Measurements from ENCODE around the gene CAMK1D. TPM values are rescaled to one million over a fixed set of nuclear protein-coding genes. Genes with fewer than 3 reads are reported as not detected.

The CAMK1D gene
- total and polyA plus RNA-seq, 10 of the 15 experiments (the other 5 are each of a cell fraction or from before 2014, with no cell fraction given), result 2.1 to 35.5 (median 14.7) TPM

DNA sequence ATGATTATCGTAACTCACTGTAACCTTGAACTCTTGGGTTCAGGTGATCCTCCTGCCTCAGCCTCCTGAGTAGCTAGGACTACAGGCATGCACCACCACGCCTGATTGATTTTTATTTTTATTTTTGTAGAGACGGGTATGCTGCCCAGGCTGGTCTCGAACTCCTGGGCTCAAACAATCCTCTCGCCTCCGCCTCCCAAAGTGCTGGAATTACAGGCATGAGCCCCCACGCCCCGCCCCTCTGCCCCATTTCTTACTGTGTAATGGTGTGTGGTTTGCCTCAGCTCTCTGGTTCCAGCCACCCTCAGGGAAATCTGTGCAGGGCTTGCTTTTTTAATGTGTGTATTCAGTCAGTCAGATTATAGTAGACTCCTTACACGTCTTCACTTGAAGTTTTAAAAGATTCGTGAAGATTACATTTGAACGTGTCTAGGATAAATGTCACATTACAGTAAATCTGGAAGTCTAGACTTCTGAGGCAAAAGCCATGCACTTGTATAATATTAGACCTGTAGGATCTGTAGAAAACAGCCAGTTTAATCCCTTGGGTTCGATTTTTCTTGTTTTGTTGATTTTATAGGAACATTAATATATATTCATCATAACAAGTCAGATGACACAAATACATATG, 276.2 kb downstream of the CAMK1D start:
- no peak overlapping the region for H3K4me3 ChIP-seq
- no TSS peak for BruUV-seq (replicated peaks)
- no peak overlapping the region for H3K9ac ChIP-seq (ENCODE audit: control insufficient read depth, insufficient read depth, low read length)
- ChIA-PET RAD21 (ENCODE audit: unreplicated experiment) (no interaction called here), POLR2A (no interaction called here), CTCF (no interaction called here), SMC1A (ENCODE audit: uncharacterized antibody, unreplicated experiment) (interaction anchor here (1.0 kb wide), 1 partner anchor 9 kb away, joined by 3 read pairs; no protein-coding TSS in a partner anchor)
- H3K27ac ChIP-seq (ENCODE audit: control insufficient read depth, insufficient read depth), result no peak overlapping the region
- FAIRE-seq (no peak), DNase-seq (ENCODE audit: low read depth, low spot score) (no peak), ATAC-seq (no peak)
- in situ Hi-C loops (cut with MboI) (no loop called here), intact Hi-C loops (cut with micrococcal nuclease; ENCODE audit: unreplicated experiment) (no loop called here)
- TF ChIP-seq SMC3 (IDR thresholded peaks at IDR 0.05; ENCODE audit: borderline replicate concordance, low read length), result no peak
- TF ChIP-seq SREBF1 (IDR thresholded peaks at IDR 0.05; ENCODE audit: low read length), result no peak
- no peak for TF ChIP-seq KDM1A (IDR thresholded peaks at IDR 0.05; ENCODE audit: borderline replicate concordance)
- TF ChIP-seq BRCA1 (IDR thresholded peaks at IDR 0.05; ENCODE audit: low read depth, low read length), result no peak
- TF ChIP-seq CREM (IDR thresholded peaks at IDR 0.05; ENCODE audit: low read depth), result no peak
- TF ChIP-seq ZNF384 (IDR thresholded peaks at IDR 0.05; ENCODE audit: borderline replicate concordance, low read depth, low read length), result no peak
- no peak for TF ChIP-seq JUND (IDR thresholded peaks at IDR 0.05; ENCODE audit: low read depth, low read length)
- no peak for TF ChIP-seq LARP7 (IDR thresholded peaks at IDR 0.05)
- no peak for TF ChIP-seq IRF4 (IDR thresholded peaks at IDR 0.05; ENCODE audit: low read depth, low read length)
- H3K4me2 ChIP-seq (ENCODE audit: control insufficient read depth, insufficient read depth), result no peak overlapping the region
- no peak overlapping the region for H2AFZ ChIP-seq (ENCODE audit: control insufficient read depth, low read depth, low read length)
- 80% methylated on average over 12 of the region's 12 CpGs for WGBS (ENCODE audit: insufficient coverage, insufficient replicate concordance, low lambda C conversion rate, missing lambda C conversion rate)
- no peaks in the 10 kb centered on the region; the same call in 2 of the 3 replicates for H3K9me3 ChIP-seq (replicated peaks; ENCODE audit: control insufficient read depth, insufficient read depth, low read length)
- no peaks in the 10 kb centered on the region for H3K4me1 ChIP-seq (ENCODE audit: control insufficient read depth, insufficient read depth, low read length)
- no peaks in the 10 kb centered on the region for H4K20me1 ChIP-seq (ENCODE audit: control insufficient read depth, insufficient read depth)
- H3K79me2 ChIP-seq (ENCODE audit: control insufficient read depth, insufficient read depth, low read length), result no peaks in the 10 kb centered on the region
- no peaks in the 10 kb centered on the region for H3K27me3 ChIP-seq (replicated peaks in 1 of 2; ENCODE audit: control insufficient read depth in 2 of 2, insufficient read depth in 2 of 2, low read length in 1 of 2)
- H3K36me3 ChIP-seq (ENCODE audit: control insufficient read depth in 2 of 2, insufficient read depth in 2 of 2, low read length in 1 of 2), result no peaks in the 10 kb centered on the region

All from GM12878 (cell line).